HG03108 (cell line): ENCODE measurements around the gene DNAJC7.
A peak's percentile ranks its signal among the peaks of the same experiment; 100 is the strongest.
"Not testable (repeated sequence)": the region's sequence is repeated elsewhere in the genome, so short reads cannot be mapped to it uniquely, and the experiment has no call there.

Source experiments
- ATAC-seq: cut with Tn5 transposase; IDR thresholded peaks from one replicate; pipeline ENCODE4 v1.9.1; 2021; ENCODE audit warnings: moderate library complexity; ENCODE audit not compliant: unreplicated experiment

DNAJC7 gene

GRCh38 chr17:42041619-42042018 is 24.4 kb upstream of the DNAJC7 start:
- no peak for ATAC-seq

DNA sequence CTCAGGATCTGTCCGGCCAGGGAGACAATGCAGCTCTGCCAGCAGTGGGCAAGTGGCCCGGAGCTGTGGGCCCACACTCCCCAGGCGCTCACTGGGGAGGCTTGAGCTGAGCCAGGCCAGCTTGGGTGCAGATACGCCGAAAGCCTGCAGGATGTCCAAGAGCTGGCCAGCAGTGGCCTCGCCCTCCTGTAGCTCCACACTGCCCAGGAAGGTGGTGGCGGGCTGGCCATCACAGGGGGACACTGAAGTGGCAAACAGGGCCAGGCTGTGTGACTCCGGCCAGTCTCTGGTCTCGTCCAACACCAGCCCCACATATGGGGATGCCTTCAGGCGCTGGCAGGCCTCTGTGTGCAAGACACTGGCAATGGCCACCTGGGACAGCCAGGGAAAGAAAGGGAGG is 23.6 kb upstream of the DNAJC7 start:
- ATAC-seq = no peak

DNA sequence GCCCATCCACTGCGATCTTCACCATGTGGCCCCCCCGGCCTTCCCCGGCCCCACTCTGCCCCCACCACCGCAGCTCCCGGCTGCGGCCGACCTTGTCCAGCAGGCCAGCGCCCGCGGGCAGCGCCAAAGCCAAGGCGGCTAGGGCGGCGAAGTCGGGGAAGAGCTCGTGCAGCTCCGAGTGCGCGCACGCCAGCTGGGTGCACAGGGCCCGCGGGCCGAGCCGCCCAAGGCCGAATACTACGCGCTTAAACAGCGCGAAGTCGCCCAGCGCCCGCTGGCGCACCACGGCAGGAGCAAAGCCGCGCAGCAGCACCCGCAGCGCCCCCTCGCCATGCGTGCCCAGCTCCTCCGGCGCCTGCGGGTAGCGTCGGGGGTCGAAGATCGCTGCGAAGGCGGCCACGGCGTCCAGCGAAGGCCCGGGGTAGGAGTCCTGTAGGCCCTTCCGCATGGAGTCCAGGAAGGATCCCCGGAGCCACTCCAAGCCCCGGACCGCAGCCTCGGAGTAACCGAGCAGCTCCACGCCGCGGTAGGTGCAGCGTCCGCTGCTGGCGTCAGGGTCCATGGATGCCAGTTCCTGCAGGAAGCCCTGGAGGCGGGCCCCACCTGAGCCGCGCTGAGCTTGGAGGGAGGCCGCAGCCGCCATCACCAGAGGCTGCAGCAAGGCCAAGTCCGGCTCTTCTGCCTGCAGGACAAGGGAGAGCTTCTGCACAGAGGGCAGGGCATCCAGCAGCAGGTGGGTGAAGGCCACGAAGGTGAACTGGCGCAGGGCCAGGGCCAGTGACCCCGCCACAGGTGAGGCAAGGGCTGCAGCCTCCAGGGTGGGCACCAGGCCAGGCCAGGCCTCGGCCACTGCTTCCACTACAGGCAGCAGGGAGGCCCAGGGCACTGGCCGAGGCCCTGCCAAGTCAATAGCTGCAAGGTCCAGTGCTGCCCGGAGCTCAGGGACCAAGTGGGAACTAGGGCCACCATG is 22.8 kb upstream of the DNAJC7 start:
- ATAC-seq = no peak

- no peak for ATAC-seq
Measured at GRCh38 chr17:42038221-42038973, 21.2 kb upstream of the DNAJC7 start.

- no peak for ATAC-seq
Measured at GRCh38 chr17:42034059-42034458, 16.8 kb upstream of the DNAJC7 start.

GRCh38 chr17:42031584-42031983 is 14.3 kb upstream of the DNAJC7 start:
- no peak for ATAC-seq

- ATAC-seq = no peak
Measured at GRCh38 chr17:42028791-42029127, 11.5 kb upstream of the DNAJC7 start.

GRCh38 chr17:42027961-42028790 is 10.9 kb upstream of the DNAJC7 start:
- ATAC-seq = no peak

- ATAC-seq = no peak
Measured at GRCh38 chr17:42027590-42027889, 10.3 kb upstream of the DNAJC7 start.

DNA sequence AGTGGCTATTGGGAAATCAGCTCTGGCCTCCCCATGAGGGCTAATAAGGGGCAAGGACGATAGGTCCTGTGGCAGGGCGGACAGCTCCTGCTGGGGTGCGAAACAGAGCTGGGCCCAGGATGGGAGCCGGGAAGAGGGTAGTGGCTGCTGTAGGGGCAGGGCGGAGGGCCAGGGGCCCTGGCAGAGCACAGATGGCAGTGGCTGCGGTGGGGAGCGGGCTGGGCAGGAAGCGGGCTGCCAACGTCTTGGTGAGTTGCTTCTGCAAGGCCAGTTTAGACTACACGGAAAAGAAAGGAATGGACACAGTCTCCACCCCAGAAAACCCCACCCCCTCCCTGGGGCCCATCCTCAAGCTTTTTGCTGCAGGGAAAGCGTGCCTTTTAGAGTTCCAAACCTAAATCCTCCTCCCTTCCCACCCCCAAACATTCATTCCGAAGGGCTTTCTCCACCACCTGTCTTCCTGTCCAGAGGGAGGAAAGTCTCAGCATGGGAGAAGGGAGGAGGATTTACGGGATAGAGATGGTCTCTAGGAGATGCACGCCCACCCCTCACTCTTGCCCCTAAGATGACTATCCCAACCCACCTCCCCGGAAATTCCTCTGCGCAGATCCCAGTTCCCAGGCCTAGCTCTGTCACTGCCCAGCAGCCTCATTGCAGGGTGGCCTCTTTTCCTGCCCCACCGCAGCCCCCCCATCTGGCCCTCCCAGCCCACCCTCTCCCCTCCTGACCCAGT is 9.8 kb upstream of the DNAJC7 start:
- ATAC-seq = no peak

- ATAC-seq = no peak
Measured at GRCh38 chr17:42025936-42026335, 8.7 kb upstream of the DNAJC7 start.

DNA sequence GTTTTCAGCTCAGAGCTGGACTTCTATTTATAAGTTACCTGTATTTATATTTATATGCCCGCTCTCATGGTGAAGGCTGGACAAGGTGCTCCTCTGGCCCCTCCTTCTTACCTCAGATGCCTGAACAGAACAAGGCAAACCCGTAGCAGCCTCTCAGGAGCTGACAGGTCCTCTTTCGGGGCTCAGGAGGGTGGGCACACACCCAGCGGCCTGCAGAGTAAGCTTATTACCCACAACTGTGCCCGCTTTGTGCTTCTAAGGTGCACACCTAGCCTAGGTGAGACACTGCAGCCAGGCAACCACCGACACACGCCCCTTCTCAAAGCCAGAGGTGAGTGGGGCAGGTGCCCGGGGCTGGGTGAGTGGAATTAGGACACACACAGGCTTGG is 7.9 kb upstream of the DNAJC7 start:
- no peak for ATAC-seq

DNA sequence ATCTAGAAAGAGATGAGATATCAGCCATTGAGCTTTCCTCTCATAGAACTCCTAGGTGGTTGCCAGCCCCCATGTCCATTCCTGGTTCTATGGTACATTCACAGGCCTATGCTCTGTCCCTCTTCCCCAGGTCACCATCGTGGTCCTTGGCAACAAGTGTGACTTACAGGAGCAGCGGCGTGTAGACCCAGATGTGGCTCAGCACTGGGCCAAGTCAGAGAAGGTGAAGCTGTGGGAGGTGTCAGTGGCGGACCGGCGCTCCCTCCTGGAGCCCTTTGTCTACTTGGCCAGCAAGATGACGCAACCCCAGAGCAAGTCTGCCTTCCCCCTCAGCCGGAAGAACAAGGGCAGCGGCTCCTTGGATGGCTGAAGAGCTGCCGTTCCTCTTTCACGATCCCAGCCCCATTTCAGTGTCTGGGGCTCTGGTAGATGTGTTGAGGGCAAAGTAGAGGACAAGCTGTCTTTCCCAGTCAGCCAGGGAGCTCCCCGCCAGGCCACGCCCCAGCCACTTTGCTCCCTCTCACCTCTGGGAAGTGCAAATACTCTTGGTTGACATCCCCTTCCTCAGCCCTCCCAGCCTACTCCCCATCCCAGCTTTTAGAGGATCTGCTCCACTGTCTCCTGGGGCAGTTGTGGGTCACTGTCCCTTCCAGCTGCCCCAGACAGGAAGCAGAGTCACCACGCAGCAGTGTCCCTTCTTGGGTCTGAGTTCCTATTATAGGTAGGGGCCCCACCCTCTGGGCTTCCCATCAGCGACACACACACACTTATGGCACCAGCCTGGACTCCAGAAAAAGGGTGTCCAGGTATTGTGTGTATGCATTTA is 6.5 kb upstream of the DNAJC7 start:
- no peak for ATAC-seq

DNA sequence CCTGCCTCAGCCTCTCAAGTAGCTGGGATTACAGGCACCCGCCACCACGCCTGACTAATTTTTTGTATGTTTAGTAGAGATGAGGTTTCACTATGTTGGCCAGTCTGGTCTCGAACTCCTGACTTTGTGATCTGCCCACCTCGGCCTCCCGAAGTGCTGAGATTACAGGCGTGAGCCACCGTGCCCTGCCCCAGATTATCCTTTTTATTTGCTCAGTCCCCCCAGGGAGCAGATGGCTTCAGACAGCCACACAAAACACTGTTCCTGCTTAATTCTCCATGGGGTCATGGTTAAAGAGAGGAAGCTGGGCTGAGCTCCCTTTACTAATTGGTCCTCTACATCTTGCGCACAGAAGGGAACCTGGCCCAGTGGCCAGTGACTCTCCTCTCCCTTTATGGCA is 3.6 kb upstream of the DNAJC7 start:
- not testable (repeated sequence) for ATAC-seq

DNA sequence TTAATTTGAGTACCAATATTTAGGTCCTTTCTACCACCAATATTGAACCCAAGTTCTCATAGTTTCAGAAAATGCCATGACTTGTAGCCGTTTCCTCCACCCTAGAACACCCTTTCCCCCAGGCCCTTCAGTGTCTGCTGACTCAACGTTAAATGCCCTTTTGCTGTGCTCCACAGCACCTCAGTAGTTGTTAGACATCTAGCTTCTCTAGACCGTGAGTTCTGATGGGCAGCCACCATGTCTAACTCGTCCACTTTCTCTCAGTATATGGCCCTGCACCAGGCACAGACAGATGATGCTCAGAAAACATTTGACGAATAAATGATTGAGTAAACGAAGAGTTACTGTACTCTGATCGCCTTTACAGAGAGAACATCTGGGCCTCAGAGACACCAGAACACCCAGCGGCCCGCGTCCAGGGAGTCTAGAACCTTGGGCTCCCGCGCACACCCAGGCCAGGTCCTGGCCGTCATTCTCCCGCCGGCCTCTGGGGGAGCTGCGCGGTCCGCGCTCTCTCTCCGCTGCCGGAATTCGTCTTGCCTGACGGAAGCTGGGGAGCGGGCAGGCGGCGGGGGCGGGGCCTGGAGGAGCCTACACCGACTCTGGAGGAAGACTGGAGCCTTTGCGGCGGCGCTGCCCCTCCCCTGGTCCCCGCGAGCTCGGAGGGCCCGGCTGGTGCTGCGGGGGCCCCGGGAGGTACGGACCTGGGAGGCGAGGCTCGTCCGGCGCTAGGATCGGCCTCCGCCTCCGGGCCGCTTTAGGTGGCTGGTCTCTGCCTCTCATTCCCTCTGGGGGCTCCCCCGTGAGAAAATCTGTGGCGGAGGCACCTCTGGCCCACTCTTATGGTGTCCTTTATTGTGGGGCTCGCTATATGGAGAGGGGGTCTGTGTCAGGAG is 2.5 kb upstream of the DNAJC7 start, which contains the start of gene NKIRAS2:
Gene NKIRAS2 (plus strand): TSS at position 582 of the 896 bp plus-strand sequence. CDS start 1,488 bp downstream, outside the sequence.
- ATAC-seq = peak; percentile 41

DNA sequence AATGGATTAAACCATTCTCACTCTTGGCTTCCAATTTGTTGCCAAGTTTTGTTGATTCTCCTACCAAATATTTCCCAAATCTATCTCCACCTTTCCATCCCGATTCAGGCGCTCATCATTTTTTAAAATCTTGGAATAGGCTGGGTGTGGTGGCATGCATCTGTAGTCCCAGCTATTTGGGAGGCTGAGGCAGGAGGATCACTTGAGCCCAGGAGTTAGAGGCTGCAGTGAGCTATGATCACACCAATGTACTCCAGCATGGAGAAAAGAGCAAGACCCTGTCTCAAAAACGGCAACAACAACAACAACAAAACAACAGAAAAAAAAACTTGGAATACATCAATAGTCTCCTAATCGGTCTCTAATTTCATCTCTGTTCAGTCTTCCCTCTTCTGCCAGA is 1.7 kb upstream of the DNAJC7 start:
- ATAC-seq = no peak

GRCh38 chr17:42018339-42018738 is 1.1 kb upstream of the DNAJC7 start:
- ATAC-seq = no peak

- ATAC-seq = no peak
Measured at GRCh38 chr17:42017866-42018200, 594 bp upstream of the DNAJC7 start.

DNA sequence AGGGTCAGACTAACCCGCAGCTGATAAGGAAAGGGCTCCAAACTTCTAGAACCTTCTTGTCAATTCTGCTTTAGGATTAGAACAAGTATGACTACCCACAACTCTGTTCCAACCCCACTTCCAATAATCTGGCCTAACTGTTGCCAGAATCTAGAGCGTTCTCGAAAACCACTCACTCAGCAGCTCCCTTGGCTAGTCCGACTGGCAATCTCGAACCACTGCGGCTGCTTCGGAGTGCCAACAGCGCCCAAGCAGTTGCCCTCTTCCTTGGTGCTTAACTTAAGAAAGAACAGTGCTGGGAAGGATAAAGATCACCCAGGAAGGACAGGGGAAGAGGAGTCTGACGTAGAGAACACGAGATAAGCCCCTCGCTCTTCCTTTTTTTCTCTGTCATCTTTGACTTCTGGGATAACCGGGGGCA is 818 bp downstream of the DNAJC7 start:
- ATAC-seq = no peak
